HepG2 (cell line): ENCODE data around the gene DNAJB12. TPM values are rescaled to one million over a fixed set of nuclear protein-coding genes. Genes with fewer than 3 reads are reported as not detected.

Experiments used
- ATAC-seq: fragments of 200-7000 bp; cut with Tn5 transposase; 3 replicates; pipeline ENCODE4 v1.9.1; 2020; ENCODE audit warnings: mild to moderate bottlenecking, moderate library complexity
- BruUV-seq: library from RNA; stranded (reverse); fragments of 400-500 nt; replicated peaks from 2 replicates; lab custom pipeline; 2021; lab: Mats Ljungman, UMichigan
- CTCF ChIA-PET: fragments of 300-600 bp; formaldehyde crosslinking; extraction: SDS; loops from one replicate; lab custom pipeline; 2021; ENCODE audit warnings: low total read pairs, inconsistent platforms, low intra/inter-chr PET ratio; lab: Yijun Ruan, JAX
- POLR2A ChIA-PET: fragments of 350-600 bp; sonication (Branson Sonifier 250); formaldehyde crosslinking; loops from one replicate; lab custom pipeline; 2020; ENCODE audit warnings: antibody characterized with exemption, inconsistent platforms; lab: Yijun Ruan, JAX
- DNase-seq: peaks from one replicate; pipeline ENCODE4 v3.0.0-alpha.2; 2015; ENCODE audit warnings: low spot score
- FAIRE-seq: peaks from 3 replicates; lab custom pipeline; 2011; peaks lifted over from hg19 to GRCh38; lab: Jason Lieb, UNC
- H2AFZ ChIP-seq: one replicate; pipeline ENCODE4 v1.6.1; 2011; ENCODE audit warnings: low read length, inconsistent platforms
- H3K27ac ChIP-seq: fragments of 300-600 bp; 3 replicates; pipeline ENCODE4 v1.8.0; 2011; ENCODE audit warnings: mixed run types, mild to moderate bottlenecking, mixed read lengths, low read length, inconsistent platforms; ENCODE audit not compliant: insufficient read depth; ENCODE audit errors: extremely low read length
- H3K27me3 ChIP-seq, 2 experiments: fragments of 200-600 bp in 1 of 2; 2 replicates in 1 of 2; 3 replicates in 1 of 2; pipeline versions ENCODE4 v1.6.0 to v1.8.0; 2011; ENCODE audit warnings: low read length in 2 of 2, mild to moderate bottlenecking in 2 of 2, moderate library complexity in 2 of 2, inconsistent platforms in 1 of 2; ENCODE audit not compliant: insufficient read depth in 2 of 2, control insufficient read depth in 1 of 2
- H3K36me3 ChIP-seq, 2 experiments: fragments of 200-600 bp in 1 of 2; replicated peaks in 1 of 2; 2 replicates in 1 of 2; 3 replicates in 1 of 2; pipeline versions ENCODE4 v1.5.1 to v1.8.0; 2011; ENCODE audit warnings: low read length in 2 of 2, inconsistent platforms in 1 of 2; ENCODE audit not compliant: insufficient read depth in 2 of 2, control insufficient read depth in 1 of 2
- H3K4me1 ChIP-seq: 2 replicates; pipeline ENCODE4 v1.5.1; 2012; ENCODE audit warnings: low read length, inconsistent platforms; ENCODE audit not compliant: insufficient read depth
- H3K4me2 ChIP-seq: 2 replicates; pipeline ENCODE4 v1.6.0; 2011; ENCODE audit warnings: low read depth, low read length, inconsistent platforms
- H3K4me3 ChIP-seq, 3 experiments: fragments of 200-600 bp in 1 of 3; sonication (generic), shearing (Covaris generic) in 1 of 3; replicated peaks in 1 of 3; 2 replicates each; pipeline ENCODE4 v1.5.1; 2011 to 2016; ENCODE audit warnings: low read length in 3 of 3, inconsistent platforms in 2 of 3, low read depth in 2 of 3, mild to moderate bottlenecking in 2 of 3, control low read depth in 1 of 3, mixed read lengths in 1 of 3; ENCODE audit not compliant: insufficient read depth in 1 of 3
- H3K79me2 ChIP-seq: one replicate; pipeline ENCODE4 v1.6.1; 2011; ENCODE audit warnings: low read length, inconsistent platforms; ENCODE audit not compliant: insufficient read depth
- H3K9ac ChIP-seq: 2 replicates; pipeline ENCODE4 v1.6.0; 2011; ENCODE audit warnings: mild to moderate bottlenecking, low read depth, low read length, inconsistent platforms; ENCODE audit not compliant: insufficient read depth
- H3K9me3 ChIP-seq: 2 replicates; pipeline ENCODE4 v1.5.1; 2012; ENCODE audit warnings: mild to moderate bottlenecking, low read length
- H4K20me1 ChIP-seq: 2 replicates; pipeline ENCODE4 v1.6.0; 2011; ENCODE audit warnings: inconsistent platforms, mild to moderate bottlenecking, low read length, moderate library complexity; ENCODE audit not compliant: insufficient read depth
- AGO2 ChIP-seq: fragments of 200-400 bp; formaldehyde crosslinking; optimal IDR thresholded peaks from 2 replicates; pipeline ENCODE3; 2017; ENCODE audit warnings: mild to moderate bottlenecking, low read depth, low read length, moderate library complexity
- GMEB1 ChIP-seq: sonication (generic); formaldehyde crosslinking; IDR thresholded peaks from 2 replicates; pipeline ENCODE4 v1.5.1; 2020; ENCODE audit warnings: missing genetic modification reagents, mild to moderate bottlenecking, borderline replicate concordance
- RBM22 ChIP-seq: fragments of 200-400 bp; formaldehyde crosslinking; optimal IDR thresholded peaks from 2 replicates; pipeline ENCODE3; 2017; ENCODE audit warnings: mild to moderate bottlenecking, low read length, moderate library complexity
- SIX1 ChIP-seq: sonication (generic); formaldehyde crosslinking; IDR thresholded peaks from 2 replicates; pipeline ENCODE4 v1.4.0; 2020; ENCODE audit warnings: missing genetic modification reagents, borderline replicate concordance
- THYN1 ChIP-seq: sonication (generic); formaldehyde crosslinking; IDR thresholded peaks from 2 replicates; pipeline ENCODE4 v1.8.1; 2023; ENCODE audit warnings: low read depth, mild to moderate bottlenecking, moderate library complexity, missing genetic modification reagents, borderline replicate concordance
- ZBTB39 ChIP-seq: sonication (generic); formaldehyde crosslinking; IDR thresholded peaks from 2 replicates; pipeline ENCODE4 v1.5.0; 2020; ENCODE audit warnings: missing genetic modification reagents
- ZNF224 ChIP-seq: sonication (generic); formaldehyde crosslinking; IDR thresholded peaks from 2 replicates; pipeline ENCODE4 v1.5.0; 2020; ENCODE audit warnings: mild to moderate bottlenecking, missing genetic modification reagents
- ZNF34 ChIP-seq: sonication (generic); formaldehyde crosslinking; IDR thresholded peaks from 2 replicates; pipeline ENCODE4 v1.4.0; 2020; ENCODE audit warnings: mild to moderate bottlenecking, missing genetic modification reagents, borderline replicate concordance
- ZNF407 ChIP-seq: sonication (generic); formaldehyde crosslinking; IDR thresholded peaks from one replicate; pipeline ENCODE4 v1.5.1; 2020; ENCODE audit warnings: mild to moderate bottlenecking, missing genetic modification reagents; ENCODE audit errors: not compliant biosample characterization
- WGBS: methylation state at CpG from one replicate; pipeline ENCODE4 v1.1.6; 2017; ENCODE audit warnings: low lambda C conversion rate; 5-methylcytosine and 5-hydroxymethylcytosine counted together
- in situ Hi-C: cut with HindIII; loops from 2 replicates; pipeline ENCODE4 v1.10.0; 2017; ENCODE audit warnings: low pct_unique_long_range_greater_than_20kb; ENCODE audit not compliant: extremely low pct_ligation_motif_present
- intact Hi-C: fragments of 100-400 bp; cut with micrococcal nuclease; formaldehyde crosslinking; loops from one replicate; pipeline ENCODE4 v1.10.0; 2022; ENCODE audit not compliant: unreplicated experiment
- polyA plus RNA-seq, 8 experiments: library from polyadenylated mRNA; depleted of rRNA in 3 of 8; stranded (reverse) in 7 of 8; unstranded in 1 of 8; fragments of >200 nt; fragmentation: Illumina TruSeq in 4 of 8; extraction: Trizol in 4 of 8; gene quantifications; 2 replicates each; pipeline versions ENCODE4 v1.2.1 to v1.2.3, GENCODE V29; 2011 to 2016; ENCODE audit warnings: low read depth in 4 of 8, missing spikeins in 1 of 8, mixed read lengths in 1 of 8; ENCODE audit not compliant: insufficient read depth in 1 of 8
- total RNA-seq, 5 experiments: library from RNA; depleted of rRNA; stranded (reverse); fragments of >200 nt; fragmentation: Illumina TruSeq; extraction: Trizol; gene quantifications; 2 replicates each; pipeline ENCODE4 v1.2.3, GENCODE V29; 2016; ENCODE audit warnings: low read depth in 1 of 5

The DNAJB12 gene
- total and polyA plus RNA-seq, 2 of the 13 experiments (the other 11 are each of a cell fraction or from before 2014, with no cell fraction given) = 10.8 to 18.2 TPM

- no peak for TF ChIP-seq AGO2
- no peak for TF ChIP-seq ZNF34 (CRISPR knock-in tag)
- no peak for TF ChIP-seq ZBTB39 (CRISPR knock-in tag)
- TF ChIP-seq SIX1 = no peak
- TF ChIP-seq THYN1 (CRISPR knock-in tag) = no peak
These were observed 15.5 kb upstream of the DNAJB12 start (continued) for GRCh38 chr10:72370201-72370722.

- Histone ChIP-seq H3K9me3 (no peaks in the 10 kb centered on the region), H3K79me2 (no peaks in the 10 kb centered on the region), H4K20me1 (no peaks in the 10 kb centered on the region), H3K27me3 (no peaks in the 10 kb centered on the region), H2AFZ (no peak overlapping the region), H3K4me2 (no peak overlapping the region), H3K27ac (no peak overlapping the region), H3K9ac (no peak overlapping the region), H3K36me3 (peaks cover 18 to 54% of the 10 kb centered on the region in 2 experiments), H3K4me3 (no peak overlapping the region), H3K4me1 (peaks cover 10% of the 10 kb centered on the region)
- TSS peak; percentile 57 for BruUV-seq
- intact Hi-C loops = no loop called here
- no peak for FAIRE-seq
- CTCF ChIA-PET = no interaction called here
- WGBS = 82% methylated on average over 4 of the region's 4 CpGs
- DNase-seq = no peak
- in situ Hi-C loops = loop anchor here (5.0 to 10.0 kb wide), 3 partner anchors 197 to 467 kb away; partner anchors contain the start of gene MCU
- POLR2A ChIA-PET = no interaction called here
- no peak for ATAC-seq
- TF ChIP-seq RBM22 (no peak), ZNF407 (CRISPR knock-in tag) (no peak), ZNF224 (no peak), GMEB1 (CRISPR knock-in tag) (no peak)
These were observed 12.7 kb upstream of the DNAJB12 start for GRCh38 chr10:72367301-72367960.
